ENCODE results near the gene ITSN1.

DNA sequence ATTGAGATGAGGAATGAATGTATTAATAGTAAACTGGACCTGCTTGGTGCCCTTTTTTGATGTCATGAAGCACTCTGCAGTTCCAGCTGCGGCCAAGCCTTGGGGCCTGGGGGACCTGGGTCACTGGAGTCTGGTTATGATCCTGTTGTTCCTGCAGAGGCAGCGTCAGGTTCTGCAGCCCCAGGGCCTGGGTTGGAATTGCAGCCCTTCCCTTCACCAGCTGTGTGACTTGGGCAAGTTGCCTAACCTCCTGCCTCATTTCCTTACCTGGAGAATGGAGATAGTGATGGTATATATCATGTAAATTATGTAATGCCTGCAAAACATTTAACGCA lies 282.4 kb downstream of the ITSN1 start:
- no peak for TF ChIP-seq POLR2A (IDR thresholded peaks at IDR 0.05)
- TF ChIP-seq, protein P1, sequence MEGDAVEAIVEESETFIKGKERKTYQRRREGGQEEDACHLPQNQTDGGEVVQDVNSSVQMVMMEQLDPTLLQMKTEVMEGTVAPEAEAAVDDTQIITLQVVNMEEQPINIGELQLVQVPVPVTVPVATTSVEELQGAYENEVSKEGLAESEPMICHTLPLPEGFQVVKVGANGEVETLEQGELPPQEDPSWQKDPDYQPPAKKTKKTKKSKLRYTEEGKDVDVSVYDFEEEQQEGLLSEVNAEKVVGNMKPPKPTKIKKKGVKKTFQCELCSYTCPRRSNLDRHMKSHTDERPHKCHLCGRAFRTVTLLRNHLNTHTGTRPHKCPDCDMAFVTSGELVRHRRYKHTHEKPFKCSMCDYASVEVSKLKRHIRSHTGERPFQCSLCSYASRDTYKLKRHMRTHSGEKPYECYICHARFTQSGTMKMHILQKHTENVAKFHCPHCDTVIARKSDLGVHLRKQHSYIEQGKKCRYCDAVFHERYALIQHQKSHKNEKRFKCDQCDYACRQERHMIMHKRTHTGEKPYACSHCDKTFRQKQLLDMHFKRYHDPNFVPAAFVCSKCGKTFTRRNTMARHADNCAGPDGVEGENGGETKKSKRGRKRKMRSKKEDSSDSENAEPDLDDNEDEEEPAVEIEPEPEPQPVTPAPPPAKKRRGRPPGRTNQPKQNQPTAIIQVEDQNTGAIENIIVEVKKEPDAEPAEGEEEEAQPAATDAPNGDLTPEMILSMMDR (IDR thresholded peaks at IDR 0.05): no peak
